Panc1 (cell line): ENCODE data around the gene MAPKAPK5. TPM values are rescaled to one million over a fixed set of nuclear protein-coding genes. Genes with fewer than 3 reads are reported as not detected.

Experiments used
- ATAC-seq: fragments of 200-7000 bp; cut with Tn5 transposase; 2 replicates; pipeline ENCODE4 v1.9.1; 2020; ENCODE audit warnings: mild to moderate bottlenecking, moderate library complexity
- BruUV-seq: library from RNA; stranded (reverse); fragments of 400-500 nt; replicated peaks from 2 replicates; lab custom pipeline; 2021; lab: Mats Ljungman, UMichigan
- CTCF ChIA-PET: fragments of 300-600 bp; sonication (Branson Sonifier 250); formaldehyde crosslinking; loops from one replicate; lab custom pipeline; 2022; ENCODE audit warnings: antibody characterized with exemption; lab: Charles Lee
- POLR2A ChIA-PET: fragments of 300-600 bp; sonication (Branson Sonifier 250); formaldehyde crosslinking; loops from one replicate; lab custom pipeline; 2022; ENCODE audit warnings: antibody characterized with exemption; lab: Charles Lee
- DNase-seq: peaks from one replicate; pipeline ENCODE4 v3.0.0-alpha.2; 2010; ENCODE audit warnings: low read depth, low spot score
- H3K27ac ChIP-seq: 2 replicates; pipeline ENCODE4 v1.5.1; 2011; ENCODE audit warnings: mild to moderate bottlenecking, low read length, inconsistent platforms
- H3K27me3 ChIP-seq: fragments of 200-500 bp; sonication (Bioruptor generic); 2 replicates; pipeline ENCODE4 v1.6.0; 2014; ENCODE audit warnings: low read length, inconsistent platforms; ENCODE audit not compliant: control insufficient read depth, insufficient read depth
- H3K36me3 ChIP-seq: fragments of 200-500 bp; sonication (Bioruptor generic); 2 replicates; pipeline ENCODE4 v1.5.1; 2014; ENCODE audit warnings: inconsistent platforms, mild to moderate bottlenecking, low read length, moderate library complexity; ENCODE audit not compliant: control insufficient read depth, insufficient read depth
- H3K4me1 ChIP-seq: 2 replicates; pipeline ENCODE4 v1.5.1; 2011; ENCODE audit warnings: inconsistent platforms, mild to moderate bottlenecking, low read length, moderate library complexity; ENCODE audit not compliant: control insufficient read depth, insufficient read depth
- H3K4me3 ChIP-seq, 2 experiments: 2 replicates each; pipeline ENCODE4 v1.5.1; 2011 to 2012; ENCODE audit warnings: low read depth in 2 of 2, low read length in 2 of 2, mild to moderate bottlenecking in 2 of 2, inconsistent platforms in 1 of 2, moderate library complexity in 1 of 2
- H3K9me3 ChIP-seq: fragments of 200-500 bp; sonication (Bioruptor generic); 2 replicates; pipeline ENCODE4 v1.5.1; 2014; ENCODE audit warnings: low read depth, mild to moderate bottlenecking, inconsistent platforms, low read length, moderate library complexity; ENCODE audit not compliant: control insufficient read depth, insufficient read depth
- CTCF ChIP-seq: fragments of 450-650 bp; IDR thresholded peaks from 2 replicates; pipeline ENCODE4 v1.5.1; 2017; ENCODE audit warnings: mild to moderate bottlenecking
- POLR2AphosphoS5 ChIP-seq: IDR thresholded peaks from 2 replicates; pipeline ENCODE4 v1.6.1; 2012; ENCODE audit warnings: mild to moderate bottlenecking, low read depth, low read length, moderate library complexity
- REST ChIP-seq, 2 experiments: IDR thresholded peaks; 2 replicates each; pipeline ENCODE4 v1.6.1; 2011 to 2012; ENCODE audit warnings: low read depth in 2 of 2, control low read depth in 1 of 2, low read length in 1 of 2, mild to moderate bottlenecking in 1 of 2, moderate library complexity in 1 of 2; ENCODE audit not compliant: insufficient read depth in 1 of 2
- SIN3A ChIP-seq: IDR thresholded peaks from 2 replicates; pipeline ENCODE4 v1.6.1; 2012; ENCODE audit warnings: low read depth, mild to moderate bottlenecking, low read length, moderate library complexity, borderline replicate concordance; ENCODE audit not compliant: insufficient read depth
- TCF7L2 ChIP-seq: IDR thresholded peaks from 2 replicates; pipeline ENCODE4 v1.6.1; 2011; ENCODE audit warnings: mild to moderate bottlenecking, low read depth, low read length, inconsistent platforms
- in situ Hi-C: cut with HindIII; loops from 2 replicates; pipeline ENCODE4 v1.10.0; 2016; ENCODE audit warnings: low sequenced_read_pairs, low pct_unique_long_range_greater_than_20kb
- intact Hi-C: fragments of 100-400 bp; cut with micrococcal nuclease; formaldehyde crosslinking; loops from one replicate; pipeline ENCODE4 v1.10.0; 2022; ENCODE audit not compliant: unreplicated experiment
- total RNA-seq: library from RNA; stranded (reverse); gene quantifications from one replicate; pipeline ENCODE4 v1.2.1, GENCODE V29; 2021; ENCODE audit not compliant: unreplicated experiment

MAPKAPK5 gene
- total RNA-seq, 1 experiment from 2014 or later: 49.7 TPM

DNA sequence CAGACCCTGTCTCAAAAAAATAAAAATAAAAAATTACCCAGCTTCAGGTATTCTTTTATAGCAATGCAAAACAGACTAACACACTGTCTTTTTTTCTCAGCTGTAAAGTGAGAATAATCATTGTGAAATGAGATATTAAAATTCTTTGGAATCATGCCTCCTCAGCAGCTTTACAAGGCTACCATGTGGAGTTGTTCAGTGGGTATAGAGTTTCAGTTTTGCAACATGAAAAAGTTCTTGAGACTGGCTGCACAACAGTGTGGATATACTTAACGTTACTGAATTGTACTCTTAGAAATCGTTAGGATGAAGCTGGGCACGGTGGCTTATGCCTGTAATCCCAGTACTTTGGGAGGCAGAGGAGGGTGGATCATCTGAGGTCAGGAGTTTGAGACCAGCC, 15.7 kb upstream of the MAPKAPK5 start:
- no peak for ATAC-seq
- Histone ChIP-seq H3K27ac (no peak overlapping the region), H3K9me3 (no peaks in the 10 kb centered on the region), H3K4me3 (no peak overlapping the region), H3K36me3 (no peaks in the 10 kb centered on the region), H3K4me1 (peaks cover 2% of the 10 kb centered on the region; the same call in 1 of the 2 replicates), H3K27me3 (no peaks in the 10 kb centered on the region; the same call in 1 of the 2 replicates)
- ChIA-PET POLR2A (interaction anchor here (0.7 kb wide), 1 partner anchor 647 kb away, joined by 4 read pairs; no protein-coding TSS in a partner anchor), CTCF (interaction anchor here (0.5 kb wide), 1 partner anchor 88 kb away, joined by 5 read pairs; no protein-coding TSS in a partner anchor)
- TF ChIP-seq CTCF (no peak), SIN3A (no peak), TCF7L2 (no peak), REST (IDR thresholded peaks at IDR 0.05; ENCODE audit: insufficient read depth in 1 of 2, low read depth in 2 of 2, low read length in 1 of 2) (no peak), POLR2AphosphoS5 (no peak)
- DNase-seq: no peak
- in situ Hi-C loops: no loop called here
- intact Hi-C loops: no loop called here
- BruUV-seq: no TSS peak

GRCh38 chr12:111826992-111827391, 15.0 kb upstream of the MAPKAPK5 start:
- no peak overlapping the region for H3K27ac ChIP-seq
- H3K4me3 ChIP-seq: no peak overlapping the region
- peaks cover 2% of the 10 kb centered on the region; the same call in 1 of the 2 replicates for H3K4me1 ChIP-seq
- in situ Hi-C loops (no loop called here), intact Hi-C loops (no loop called here)
- no peak for DNase-seq
- no peaks in the 10 kb centered on the region; the same call in 1 of the 2 replicates for H3K27me3 ChIP-seq
- no peaks in the 10 kb centered on the region for H3K36me3 ChIP-seq
- no peak for ATAC-seq
- ChIA-PET POLR2A (no interaction called here), CTCF (no interaction called here)
- H3K9me3 ChIP-seq: no peaks in the 10 kb centered on the region
- no TSS peak for BruUV-seq
- no peak for TF ChIP-seq CTCF
- no peak for TF ChIP-seq REST (IDR thresholded peaks at IDR 0.05; ENCODE audit: insufficient read depth in 1 of 2, low read depth in 2 of 2, low read length in 1 of 2)
- no peak for TF ChIP-seq SIN3A
